HCT116 (cell line): Measurements from ENCODE around the gene BRSK1. TPM values are rescaled to one million over a fixed set of nuclear protein-coding genes. Genes with fewer than 3 reads are reported as not detected.

Experiments
- ATAC-seq: fragments of 200-7000 bp; cut with Tn5 transposase; 2 replicates; pipeline ENCODE4 v1.9.1; 2020; ENCODE audit warnings: mild to moderate bottlenecking, moderate library complexity
- BruUV-seq: library from RNA; stranded (reverse); fragments of 400-500 nt; replicated peaks from 2 replicates; lab custom pipeline; 2021; lab: Mats Ljungman, UMichigan
- CTCF ChIA-PET: fragments of 300-600 bp; sonication (Branson Sonifier 250); formaldehyde crosslinking; loops from one replicate; lab custom pipeline; 2021; ENCODE audit warnings: antibody characterized with exemption; lab: Charles Lee
- POLR2A ChIA-PET: fragments of 300-600, 350-600 bp; sonication (Branson Sonifier 250); formaldehyde crosslinking; loops from one replicate; lab custom pipeline; 2021; ENCODE audit warnings: antibody characterized with exemption; lab: Charles Lee
- RAD21 ChIA-PET, 2 experiments: fragments of 300-600 bp; sonication (Branson Sonifier 250); formaldehyde crosslinking; loops; one replicate each; lab custom pipeline; 2023; ENCODE audit warnings: low total read pairs in 2 of 2; ENCODE audit not compliant: uncharacterized antibody in 2 of 2, unreplicated experiment in 2 of 2, low non-redundant PET in 1 of 2; lab: Charles Lee
- DNase-seq: peaks from one replicate; pipeline ENCODE4 v3.0.0-alpha.2; 2010; ENCODE audit warnings: low read depth, low spot score
- H2AFZ ChIP-seq: fragments of 200-600 bp; shearing (Covaris generic), sonication (generic); 2 replicates; pipeline ENCODE4 v1.6.1; 2017; ENCODE audit warnings: low read depth, mixed run types, mixed read lengths, antibody characterized with exemption, low read length; ENCODE audit not compliant: poor library complexity, severe bottlenecking
- H3K27ac ChIP-seq: 2 replicates; pipeline ENCODE4 v1.5.1; 2012; ENCODE audit warnings: low read depth, low read length
- H3K27me3 ChIP-seq: fragments of 200-600 bp; sonication (generic); 2 replicates; pipeline ENCODE4 v1.6.1; 2016; ENCODE audit warnings: mixed run types, low read length, mixed read lengths; ENCODE audit not compliant: insufficient read depth
- H3K36me3 ChIP-seq, 2 experiments: fragments of 200-500 bp in 1 of 2; fragments of 200-600 bp in 1 of 2; sonication (Bioruptor generic) in 1 of 2; sonication (generic) in 1 of 2; 2 replicates each; pipeline versions ENCODE4 v1.5.1 to v1.6.1; 2014 to 2016; ENCODE audit warnings: low read length in 2 of 2, inconsistent platforms in 1 of 2, mixed read lengths in 1 of 2, mixed run types in 1 of 2; ENCODE audit not compliant: insufficient read depth in 2 of 2, control insufficient read depth in 1 of 2
- H3K4me1 ChIP-seq, 2 experiments: fragments of 200-600 bp in 1 of 2; sonication (generic) in 1 of 2; 2 replicates each; pipeline versions ENCODE4 v1.5.1 to v1.6.1; 2012 to 2017; ENCODE audit warnings: low read length in 2 of 2, inconsistent platforms in 1 of 2, mild to moderate bottlenecking in 1 of 2, mixed read lengths in 1 of 2, mixed run types in 1 of 2, moderate library complexity in 1 of 2; ENCODE audit not compliant: insufficient read depth in 2 of 2, control insufficient read depth in 1 of 2
- H3K4me2 ChIP-seq: fragments of 200-600 bp; sonication (generic); 2 replicates; pipeline ENCODE4 v1.6.1; 2017; ENCODE audit warnings: mixed run types, low read length, mixed read lengths
- H3K4me3 ChIP-seq, 2 experiments: fragments of 200-600 bp in 1 of 2; sonication (generic) in 1 of 2; replicated peaks in 1 of 2; 2 replicates each; pipeline ENCODE4 v1.5.1; 2011 to 2016; ENCODE audit warnings: low read length in 2 of 2, control low read depth in 1 of 2, low read depth in 1 of 2, mild to moderate bottlenecking in 1 of 2, mixed read lengths in 1 of 2, mixed run types in 1 of 2
- H3K79me2 ChIP-seq: fragments of 200-600 bp; sonication (generic); 2 replicates; pipeline ENCODE4 v1.6.1; 2017; ENCODE audit warnings: mild to moderate bottlenecking, mixed run types, low read length, moderate library complexity, mixed read lengths; ENCODE audit not compliant: insufficient read depth
- H3K9ac ChIP-seq: fragments of 200-600 bp; sonication (generic); 2 replicates; pipeline ENCODE4 v1.6.1; 2016; ENCODE audit warnings: low read length, mixed read lengths
- H3K9me2 ChIP-seq: fragments of 200-600 bp; sonication (generic), shearing (Covaris generic); 2 replicates; pipeline ENCODE4 v1.6.1; 2017; ENCODE audit warnings: mixed run types, mild to moderate bottlenecking, moderate library complexity; ENCODE audit not compliant: insufficient read depth
- H3K9me3 ChIP-seq, 2 experiments: fragments of 200-500 bp in 1 of 2; fragments of 200-600 bp in 1 of 2; sonication (Bioruptor generic) in 1 of 2; sonication (generic) in 1 of 2; 2 replicates each; pipeline ENCODE4 v1.6.1; 2014 to 2017; ENCODE audit warnings: low read length in 2 of 2, mixed read lengths in 2 of 2, inconsistent platforms in 1 of 2, low read depth in 1 of 2, mild to moderate bottlenecking in 1 of 2, mixed run types in 1 of 2, moderate library complexity in 1 of 2; ENCODE audit not compliant: control insufficient read depth in 1 of 2, insufficient read depth in 1 of 2
- H4K20me1 ChIP-seq: fragments of 200-600 bp; sonication (generic), shearing (Covaris generic); 2 replicates; pipeline ENCODE4 v1.6.1; 2017; ENCODE audit warnings: mixed run types, mild to moderate bottlenecking, moderate library complexity; ENCODE audit not compliant: insufficient read depth
- CBX3 ChIP-seq: IDR thresholded peaks from 2 replicates; pipeline ENCODE4 v1.6.1; 2012; ENCODE audit warnings: low read depth
- EZH2 ChIP-seq: fragments of 200-600 bp; sonication (generic); IDR thresholded peaks from 2 replicates; pipeline ENCODE4 v1.6.1; 2017; ENCODE audit warnings: antibody characterized with exemption, mixed run types
- FOSL1 ChIP-seq: IDR thresholded peaks from 2 replicates; pipeline ENCODE4 v1.6.1; 2012; ENCODE audit warnings: low read depth
- SP1 ChIP-seq: IDR thresholded peaks from 2 replicates; pipeline ENCODE4 v1.6.1; 2012; ENCODE audit warnings: low read depth
- YY1 ChIP-seq: IDR thresholded peaks from 2 replicates; pipeline ENCODE4 v1.6.1; 2011; ENCODE audit warnings: low read length, low read depth, moderate library complexity, mild to moderate bottlenecking; ENCODE audit not compliant: insufficient replicate concordance; ENCODE audit errors: extremely low read depth
- intact Hi-C: fragments of 100-400 bp; cut with micrococcal nuclease; formaldehyde crosslinking; loops from 2 replicates; pipeline ENCODE4 v1.10.0; 2022
- total RNA-seq: library from RNA; stranded (reverse); gene quantifications from one replicate; pipeline ENCODE4 v1.2.1, GENCODE V29; 2021; ENCODE audit not compliant: unreplicated experiment
- TF ChIP-seq, protein P1 (sequence below): IDR thresholded peaks from 2 replicates; pipeline ENCODE4 v1.6.1; 2011; ENCODE audit warnings: mild to moderate bottlenecking, low read length, moderate library complexity; ENCODE audit not compliant: insufficient replicate concordance; ENCODE audit errors: extremely low read depth
- TF ChIP-seq, protein P2 (sequence below): IDR thresholded peaks from 2 replicates; pipeline ENCODE4 v1.6.1; 2012

Gene BRSK1
- total RNA-seq, 1 experiment from 2014 or later, result 33.3 TPM

DNA sequence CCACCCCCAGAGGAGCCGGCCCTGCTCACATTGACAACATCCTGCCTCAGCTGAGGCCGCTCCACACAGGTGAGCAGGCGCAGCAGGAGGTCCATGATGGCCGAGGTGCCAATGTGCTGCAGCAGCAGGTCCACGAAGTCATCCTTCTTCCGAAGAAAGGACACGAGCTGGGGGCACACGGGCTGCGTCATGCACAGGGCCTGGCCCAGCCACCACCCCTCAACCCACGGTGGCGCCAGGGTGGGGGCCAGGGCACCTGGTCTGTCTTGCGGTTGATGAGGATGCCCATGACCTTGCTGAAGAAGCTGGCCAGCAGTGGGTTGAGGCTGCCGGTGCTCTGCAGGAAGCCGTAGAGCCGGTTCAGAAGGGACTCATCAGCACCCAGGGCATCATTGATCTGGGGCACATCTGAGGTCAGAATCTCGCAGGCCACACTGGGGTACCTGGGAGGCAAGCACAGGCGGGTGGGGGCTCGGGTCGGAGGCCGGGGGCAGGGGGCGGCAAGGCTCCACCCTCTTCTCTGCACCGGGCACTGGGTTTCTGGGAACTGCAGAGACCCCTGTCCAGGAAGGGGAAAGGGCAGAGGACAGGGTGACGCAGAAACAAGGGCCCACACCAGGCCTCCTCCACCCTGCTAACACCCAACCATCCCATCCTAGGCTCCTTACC, 38.4 kb upstream of the BRSK1 start (continued):
- no peak for TF ChIP-seq YY1
- TF ChIP-seq, protein P1, sequence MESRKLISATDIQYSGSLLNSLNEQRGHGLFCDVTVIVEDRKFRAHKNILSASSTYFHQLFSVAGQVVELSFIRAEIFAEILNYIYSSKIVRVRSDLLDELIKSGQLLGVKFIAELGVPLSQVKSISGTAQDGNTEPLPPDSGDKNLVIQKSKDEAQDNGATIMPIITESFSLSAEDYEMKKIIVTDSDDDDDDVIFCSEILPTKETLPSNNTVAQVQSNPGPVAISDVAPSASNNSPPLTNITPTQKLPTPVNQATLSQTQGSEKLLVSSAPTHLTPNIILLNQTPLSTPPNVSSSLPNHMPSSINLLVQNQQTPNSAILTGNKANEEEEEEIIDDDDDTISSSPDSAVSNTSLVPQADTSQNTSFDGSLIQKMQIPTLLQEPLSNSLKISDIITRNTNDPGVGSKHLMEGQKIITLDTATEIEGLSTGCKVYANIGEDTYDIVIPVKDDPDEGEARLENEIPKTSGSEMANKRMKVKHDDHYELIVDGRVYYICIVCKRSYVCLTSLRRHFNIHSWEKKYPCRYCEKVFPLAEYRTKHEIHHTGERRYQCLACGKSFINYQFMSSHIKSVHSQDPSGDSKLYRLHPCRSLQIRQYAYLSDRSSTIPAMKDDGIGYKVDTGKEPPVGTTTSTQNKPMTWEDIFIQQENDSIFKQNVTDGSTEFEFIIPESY, result no peak
- no peak for TF ChIP-seq SP1
- no peak for TF ChIP-seq EZH2
- no peak for TF ChIP-seq CBX3
- TF ChIP-seq, protein P2, sequence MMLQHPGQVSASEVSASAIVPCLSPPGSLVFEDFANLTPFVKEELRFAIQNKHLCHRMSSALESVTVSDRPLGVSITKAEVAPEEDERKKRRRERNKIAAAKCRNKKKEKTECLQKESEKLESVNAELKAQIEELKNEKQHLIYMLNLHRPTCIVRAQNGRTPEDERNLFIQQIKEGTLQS, result no peak

DNA sequence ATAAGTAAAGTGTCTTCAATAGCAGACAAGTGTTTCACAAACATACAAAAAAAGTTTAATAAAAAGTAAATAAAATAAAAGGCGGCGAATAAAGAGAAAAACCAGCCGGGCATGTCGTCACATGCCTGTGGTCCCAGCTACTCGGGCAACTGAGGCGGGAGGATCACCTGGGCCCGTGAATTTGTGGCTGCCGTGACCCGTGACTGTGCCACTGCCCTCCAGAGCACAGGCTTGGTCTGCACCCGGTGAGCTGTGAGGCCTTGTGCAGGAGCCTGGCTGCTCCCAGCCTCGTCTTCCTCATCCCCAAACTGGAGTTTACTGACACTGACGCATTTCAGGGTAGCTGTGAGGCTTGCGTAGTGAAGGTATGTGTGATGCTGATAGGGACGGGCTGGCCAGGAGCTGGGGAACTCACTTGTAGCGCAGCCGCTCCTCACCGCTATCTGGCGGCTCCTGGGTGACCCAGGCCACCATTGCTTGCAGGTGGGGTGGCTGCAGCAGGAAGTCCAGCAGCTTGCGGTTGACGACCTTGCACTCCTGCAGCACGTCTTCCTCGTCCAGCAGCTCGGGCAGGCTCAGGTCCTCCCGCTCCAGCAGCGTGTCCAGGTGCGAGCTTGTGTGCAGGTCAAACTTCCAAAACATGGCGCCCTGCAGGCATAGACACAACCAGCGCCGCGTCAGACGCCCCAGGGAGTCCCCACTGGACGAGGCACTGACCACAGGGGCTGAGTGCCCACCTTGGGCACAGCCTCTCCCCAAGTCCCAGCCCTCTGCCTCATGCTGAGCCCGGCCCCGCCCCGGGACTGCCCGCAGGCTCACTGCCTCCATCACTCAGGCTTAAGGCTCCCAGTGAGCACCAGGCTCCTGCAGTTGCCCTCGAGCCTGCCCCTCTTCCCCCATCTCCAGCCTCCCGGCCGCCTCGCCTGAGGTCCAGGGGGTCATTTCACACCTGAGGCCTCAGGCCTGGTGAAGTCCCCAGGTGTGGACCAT, 37.0 kb upstream of the BRSK1 start:
- H3K9ac ChIP-seq, result no peak overlapping the region
- H3K4me3 ChIP-seq, result no peak overlapping the region
- H3K79me2 ChIP-seq, result peaks cover 61% of the 10 kb centered on the region
- H3K9me3 ChIP-seq, result no peaks in the 10 kb centered on the region
- H2AFZ ChIP-seq, result no peak overlapping the region
- intact Hi-C loops, result no loop called here
- no peaks in the 10 kb centered on the region for H3K27me3 ChIP-seq
- ChIA-PET POLR2A (no interaction called here), RAD21 (no interaction called here), CTCF (no interaction called here)
- no peaks in the 10 kb centered on the region for H3K9me2 ChIP-seq
- H3K4me2 ChIP-seq, result no peak overlapping the region
- TF ChIP-seq FOSL1 (no peak), YY1 (no peak)
- no peaks in the 10 kb centered on the region for H3K4me1 ChIP-seq
- peak overlapping the region; percentile 22; the same call in 1 of the 2 replicates for H3K27ac ChIP-seq
- no peak for ATAC-seq
- H3K36me3 ChIP-seq, result peaks cover 25 to 29% of the 10 kb centered on the region in 2 experiments
- no peaks in the 10 kb centered on the region for H4K20me1 ChIP-seq
- BruUV-seq, result no TSS peak
- DNase-seq, result no peak
